ENCODE measurements around the gene SEPTIN12.
"Not testable (repeated sequence)": the region's sequence is repeated elsewhere in the genome, so short reads cannot be mapped to it uniquely, and the experiment has no call there.

Gene SEPTIN12

DNA sequence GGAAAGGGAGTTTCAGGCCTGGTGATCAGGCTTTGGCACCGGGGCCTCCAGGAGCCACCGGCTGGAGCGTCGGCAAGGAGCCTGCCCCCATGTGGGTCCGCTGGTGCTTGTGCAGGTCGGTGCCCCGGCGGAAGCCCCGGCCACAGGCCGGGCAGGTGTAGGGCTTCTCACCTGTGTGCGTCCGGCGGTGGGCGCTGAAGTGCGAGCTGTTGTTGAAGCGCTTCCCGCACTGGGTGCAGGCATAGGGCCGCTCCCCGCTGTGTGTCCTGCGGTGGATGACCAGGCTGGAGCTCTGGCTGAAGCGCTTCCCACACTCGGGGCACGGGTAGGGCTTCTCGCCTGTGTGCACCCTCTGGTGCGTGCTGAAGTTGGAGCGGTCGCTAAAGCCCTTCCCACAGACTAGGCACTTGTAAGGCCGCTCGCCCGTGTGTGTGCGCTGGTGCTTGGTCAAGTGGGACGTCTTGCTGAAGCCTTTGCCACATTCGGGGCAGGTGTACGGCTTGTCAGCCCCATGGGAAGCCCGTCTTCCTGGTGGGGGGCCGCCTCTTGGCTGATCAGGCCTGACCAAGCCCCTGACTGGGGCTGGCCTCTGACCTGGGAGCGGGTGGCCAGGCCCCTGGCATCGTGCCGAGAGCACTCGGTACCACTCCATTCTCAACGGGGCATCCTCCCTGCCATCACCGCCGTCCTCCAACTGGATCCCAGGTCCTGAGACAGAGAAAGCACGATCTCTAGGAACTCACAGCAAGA, 35.6 kb downstream of the SEPTIN12 start:
- DNase-seq (ENCODE audit: low read depth in 2 of 2): no peak

DNA sequence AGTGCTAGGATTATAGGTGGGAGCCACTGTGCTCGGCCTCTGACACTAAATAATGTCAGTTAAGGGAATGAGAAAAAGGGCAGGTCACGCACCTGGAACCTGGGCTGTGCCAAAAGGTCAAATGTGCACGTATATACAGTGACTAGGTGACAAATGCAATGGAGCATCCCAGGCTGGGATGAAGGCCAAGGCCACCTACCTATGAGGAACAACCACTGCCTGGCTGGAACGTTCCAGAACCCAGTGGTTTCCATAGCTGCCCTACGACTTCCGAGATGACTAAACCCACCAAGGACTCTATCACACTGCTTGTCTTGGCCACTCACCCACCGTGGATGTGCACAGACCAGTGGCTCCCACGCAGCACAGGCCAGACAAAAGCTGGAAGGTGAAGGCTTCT, 37.2 kb downstream of the SEPTIN12 start:
- no peak for DNase-seq (ENCODE audit: low read depth in 2 of 2)

DNA sequence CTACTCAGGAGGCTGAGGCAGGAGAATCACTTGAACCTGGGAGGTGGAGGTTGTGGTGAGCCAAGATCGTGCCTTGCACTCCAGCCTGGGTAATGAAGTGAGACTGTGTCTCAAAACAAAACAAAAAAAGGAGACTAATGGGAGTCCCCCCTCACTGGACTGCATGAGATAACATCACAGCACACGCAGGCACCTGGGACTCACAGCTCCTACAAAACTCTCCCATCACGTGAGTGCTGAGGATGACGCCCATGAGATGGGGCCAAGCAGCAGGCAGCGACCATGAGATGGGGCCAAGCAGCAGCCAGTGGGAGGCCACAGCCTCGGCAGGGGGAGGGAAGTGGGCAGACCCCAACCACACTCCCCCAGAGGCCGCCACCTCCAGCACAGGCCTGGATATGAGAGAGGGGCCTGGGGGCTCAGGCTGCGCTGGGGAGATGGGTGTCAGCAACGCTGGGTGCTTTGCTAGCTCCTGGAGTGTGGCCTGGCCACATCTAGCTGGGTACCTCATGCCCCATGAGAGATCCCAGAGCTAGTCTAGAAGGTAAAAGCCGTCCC, 38.4 kb downstream of the SEPTIN12 start:
- DNase-seq (ENCODE audit: low read depth in 2 of 2): no peak

DNA sequence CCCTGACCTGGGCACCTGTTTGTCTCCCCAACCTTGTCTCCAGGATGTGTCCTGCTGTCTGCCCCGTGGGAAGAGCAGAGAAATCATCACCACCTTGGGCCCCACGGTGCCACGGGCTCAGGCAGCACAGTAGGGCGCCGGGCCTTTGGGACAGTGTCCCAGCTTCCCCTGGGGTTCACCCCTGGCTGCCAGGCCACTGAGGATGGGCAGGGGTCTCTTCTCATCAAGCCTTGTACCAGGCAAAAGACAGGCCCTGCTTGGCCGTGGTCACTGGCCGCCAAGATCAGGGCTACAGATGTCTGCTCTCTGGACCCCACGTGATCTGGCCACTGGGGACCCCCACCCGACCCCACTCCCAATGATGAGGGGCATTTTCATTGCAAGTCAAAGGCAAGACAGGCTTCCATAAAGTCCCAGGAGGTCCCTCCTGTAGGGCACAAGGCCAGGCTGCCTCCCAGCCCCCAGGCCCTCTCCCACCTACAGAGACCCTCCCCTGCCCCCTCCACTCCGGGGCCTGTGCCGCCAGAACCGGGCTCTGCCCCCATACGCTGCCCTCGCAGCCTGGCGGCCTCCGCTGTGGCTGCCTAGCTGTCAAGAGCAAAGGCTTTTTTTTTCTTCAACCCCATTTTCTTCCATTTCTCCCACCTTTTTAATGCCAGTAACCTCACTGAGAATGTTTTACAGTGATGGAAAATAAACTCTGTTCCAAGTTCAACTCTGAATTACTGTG, 39.3 kb downstream of the SEPTIN12 start:
- DNase-seq (ENCODE audit: low read depth in 2 of 2): no peak

DNA sequence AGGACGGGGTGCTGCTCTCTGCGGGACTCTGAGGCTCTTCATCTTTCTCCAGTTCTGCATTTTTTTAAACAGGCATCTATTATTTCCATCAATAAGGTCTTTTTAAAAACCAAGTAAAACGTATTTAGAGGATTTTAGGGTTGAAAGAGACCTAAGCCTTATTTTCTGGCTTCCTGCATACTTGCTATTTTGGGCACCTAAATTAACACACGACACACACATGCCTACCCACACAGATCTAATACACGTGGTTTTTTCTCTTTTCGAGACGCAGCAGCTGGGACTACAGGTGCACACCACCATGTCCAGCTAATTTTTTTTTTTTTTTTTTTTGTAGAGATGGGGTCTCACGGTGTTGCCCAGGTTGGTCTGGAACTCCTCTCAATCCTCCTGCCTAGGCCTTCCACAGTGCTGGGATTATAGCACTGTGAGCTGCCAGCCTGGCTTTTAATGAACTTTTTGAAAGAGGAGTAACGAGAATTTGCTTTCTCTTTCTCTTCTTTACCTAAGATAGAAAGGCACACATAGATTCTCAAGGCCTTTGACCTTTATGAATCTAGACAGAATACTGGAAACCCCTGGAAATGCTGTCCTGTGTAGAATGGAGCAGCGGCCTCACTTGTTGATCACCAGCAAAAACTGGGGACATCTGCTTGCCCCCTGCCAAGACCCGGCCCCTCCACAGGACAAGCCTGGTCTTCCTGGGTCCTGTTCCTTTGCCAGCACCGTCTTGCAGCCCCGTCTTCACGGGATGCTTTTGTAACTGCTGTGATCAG, 40.1 kb downstream of the SEPTIN12 start:
- no peak for DNase-seq (ENCODE audit: low read depth in 2 of 2)

DNA sequence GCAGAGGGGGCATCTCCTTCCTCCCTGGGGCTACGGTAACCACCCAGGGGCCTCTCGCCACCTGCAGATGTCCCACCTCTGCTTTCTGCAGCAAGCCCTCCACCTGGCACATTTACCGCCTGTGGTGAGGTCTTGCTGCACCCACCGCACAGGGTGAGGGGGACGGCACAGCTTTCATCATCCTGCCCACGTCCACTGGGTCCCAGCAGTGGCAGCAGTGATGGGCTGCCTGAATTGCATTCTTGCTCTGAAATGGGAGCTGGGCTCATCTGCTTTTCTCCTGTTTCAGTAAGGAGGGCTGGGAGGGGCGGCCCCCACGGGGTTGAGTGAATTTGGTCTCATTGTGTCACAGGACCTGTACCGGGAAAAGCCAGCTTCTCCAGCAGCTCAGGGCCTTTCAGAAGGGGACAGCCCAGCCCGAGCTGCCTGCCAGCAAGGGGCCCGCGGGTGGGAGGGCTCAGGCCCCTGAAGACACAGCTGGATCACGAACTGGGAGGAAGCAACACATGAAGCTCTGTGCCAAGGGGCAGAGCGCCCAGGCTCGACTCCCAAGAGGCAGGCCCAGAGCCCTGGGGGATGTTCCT, 41.1 kb downstream of the SEPTIN12 start:
- no peak for DNase-seq (ENCODE audit: low read depth in 2 of 2)

DNA sequence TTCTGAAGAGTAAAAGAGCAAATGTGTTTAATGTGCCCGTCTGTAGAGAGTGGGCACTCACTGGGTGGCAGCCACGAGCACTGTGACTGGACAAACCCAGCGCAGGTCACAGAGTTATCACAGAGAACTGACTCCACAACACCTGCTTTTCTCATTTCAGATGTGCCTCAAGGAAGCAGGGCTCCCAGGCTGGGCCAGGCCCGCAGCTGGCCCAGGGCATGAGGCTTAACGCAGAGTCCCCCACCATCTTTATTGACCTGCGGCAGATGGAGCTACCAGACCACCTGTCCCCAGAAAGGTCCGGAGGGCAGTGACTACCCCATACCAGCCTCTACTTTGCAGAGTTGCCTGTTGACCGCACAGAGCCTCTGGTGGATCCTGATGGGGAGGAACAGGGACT, 41.9 kb downstream of the SEPTIN12 start:
- DNase-seq (ENCODE audit: low read depth in 2 of 2): no peak

DNA sequence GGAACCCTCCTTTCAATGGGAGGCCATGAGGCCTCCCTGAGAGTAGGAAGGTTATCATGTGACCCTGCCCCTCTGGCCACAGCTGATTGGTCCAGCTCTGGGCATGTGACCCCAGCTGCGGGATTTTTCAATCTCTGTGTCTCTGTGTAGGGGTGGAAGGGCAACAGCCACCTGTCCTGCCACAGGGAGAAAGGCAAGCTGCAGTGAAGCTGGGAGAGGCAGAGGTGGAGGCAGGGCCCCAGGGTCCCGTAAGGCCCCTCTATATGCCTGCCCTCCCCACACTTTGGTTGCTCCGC, 42.9 kb downstream of the SEPTIN12 start:
- DNase-seq (ENCODE audit: low read depth in 2 of 2): no peak

DNA sequence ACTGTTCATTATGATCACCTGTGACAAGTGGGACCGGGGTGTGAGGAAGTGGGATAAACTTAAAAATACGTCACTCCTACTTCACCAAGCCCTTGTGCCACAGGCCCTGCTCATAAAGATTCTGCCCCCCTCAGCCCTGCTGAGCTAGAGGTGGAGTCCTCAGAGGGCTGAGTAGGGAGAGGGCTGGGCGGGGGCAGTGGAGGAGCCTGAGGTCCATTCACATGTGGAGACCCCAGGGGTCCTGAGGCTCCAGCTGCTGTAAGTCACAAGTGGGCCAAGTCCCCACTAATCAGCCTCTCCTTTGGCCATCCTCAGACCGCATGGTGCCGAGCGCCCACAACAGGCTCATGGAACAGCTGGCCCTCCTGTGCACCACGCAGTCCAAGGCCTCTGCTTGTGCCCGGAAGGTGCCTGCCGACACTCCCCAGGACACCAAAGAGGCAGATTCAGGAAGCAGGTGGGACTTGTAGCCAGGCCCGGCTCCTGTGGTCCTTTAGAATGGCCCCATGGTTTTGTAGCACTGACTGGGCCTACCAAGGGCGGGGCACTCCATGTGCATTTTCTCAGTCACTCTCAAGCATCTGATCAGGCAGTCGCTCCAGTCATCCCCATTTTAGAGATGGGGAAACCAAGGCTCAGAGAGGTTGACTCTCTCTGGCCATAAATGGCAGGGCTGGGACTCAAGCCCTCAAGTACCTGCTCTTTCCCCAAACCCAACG, 43.4 kb downstream of the SEPTIN12 start:
- DNase-seq (ENCODE audit: low read depth in 2 of 2): no peak

DNA sequence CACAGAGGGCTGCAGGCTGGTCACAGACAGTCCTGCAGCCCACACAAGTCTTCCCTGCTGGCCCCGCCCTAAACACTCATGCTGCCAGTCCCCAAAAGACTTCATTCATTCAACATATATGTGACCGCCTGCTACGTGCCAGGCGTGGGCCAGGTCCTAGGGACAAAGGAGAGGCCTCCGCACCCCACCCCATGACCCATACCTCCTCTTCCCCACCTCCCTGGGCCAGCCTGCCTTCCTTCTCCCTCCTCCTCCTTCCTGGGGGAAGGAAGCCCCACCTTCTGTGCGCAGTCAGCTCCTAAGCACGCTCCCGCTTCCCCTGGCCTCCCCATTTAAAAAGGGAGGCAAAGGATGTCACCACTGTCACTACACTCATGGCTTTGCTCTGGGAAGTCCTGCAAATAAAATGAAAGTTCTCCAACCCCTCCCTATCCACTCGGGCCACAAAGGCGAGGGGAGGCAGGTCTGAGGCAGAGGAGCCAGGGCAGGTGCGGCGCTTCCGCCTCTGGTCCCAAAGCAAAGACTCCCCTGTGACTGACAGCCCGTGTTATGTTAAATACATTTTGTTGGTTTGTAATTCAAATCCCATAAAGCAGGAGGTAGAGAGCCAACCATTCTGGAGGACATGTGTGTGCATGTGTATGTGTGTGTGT, 44.8 kb downstream of the SEPTIN12 start:
- DNase-seq (ENCODE audit: low read depth in 2 of 2): no peak

DNA sequence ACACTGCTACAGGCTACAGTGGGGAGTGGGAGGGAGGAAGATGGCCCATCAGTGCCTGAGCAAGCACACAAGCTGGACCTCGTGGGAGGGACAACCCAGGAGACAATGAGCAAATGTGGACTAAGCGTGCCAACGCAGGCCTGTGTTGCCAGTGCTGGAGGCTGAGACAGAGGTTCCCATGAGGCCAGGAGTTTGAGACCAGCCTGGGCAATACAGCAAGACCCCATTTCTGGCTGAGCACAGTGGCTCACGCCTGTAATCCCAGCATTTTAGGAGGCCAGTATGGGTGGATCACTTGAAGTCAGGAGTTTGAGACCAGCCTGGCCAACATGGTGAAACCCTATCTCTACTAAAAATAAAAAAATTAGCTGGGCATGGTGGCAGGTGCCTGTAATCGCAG, 49.8 kb downstream of the SEPTIN12 start:
- DNase-seq (ENCODE audit: low read depth in 2 of 2): not testable (repeated sequence)

DNA sequence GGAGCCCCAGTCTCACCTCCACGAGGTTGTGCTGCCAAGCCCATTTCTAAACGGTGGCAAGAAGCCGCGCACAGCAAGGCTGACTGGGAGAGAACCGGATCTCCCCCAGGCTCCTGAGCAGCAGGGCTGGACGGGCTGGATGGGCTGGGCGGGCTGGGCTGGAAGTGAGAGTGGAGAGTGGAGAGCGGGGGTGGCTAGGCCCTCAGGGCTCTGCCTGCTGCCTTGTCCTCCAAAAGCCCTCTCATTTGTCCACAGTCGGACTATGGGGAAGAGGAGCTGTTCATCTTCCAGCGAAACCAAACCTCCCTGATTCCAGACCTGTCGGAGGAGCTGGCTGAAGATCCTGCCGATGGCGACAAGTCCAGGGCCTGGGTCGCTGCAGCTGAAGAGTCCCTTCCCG, 50.6 kb downstream of the SEPTIN12 start:
- no peak for DNase-seq (ENCODE audit: low read depth in 2 of 2)

DNA sequence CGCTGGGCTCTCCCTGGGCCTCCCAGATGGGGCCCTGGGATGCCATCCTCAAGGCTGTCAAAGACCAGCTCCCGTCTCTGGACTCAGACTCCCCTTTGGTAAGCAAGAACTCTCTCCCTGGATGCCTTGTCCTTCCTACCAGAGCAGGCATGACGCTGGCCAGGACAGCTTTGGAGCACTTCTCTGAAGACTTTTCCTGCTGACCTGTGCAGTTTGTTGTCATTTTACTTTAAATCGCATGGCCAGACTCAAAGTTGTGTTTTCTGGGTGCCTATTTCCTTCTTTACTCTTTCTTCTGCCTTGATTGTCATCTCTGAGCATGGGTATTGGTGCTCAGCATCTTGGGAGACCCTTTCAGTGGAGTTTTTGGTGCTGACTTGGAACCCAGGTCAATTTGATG, 51.6 kb downstream of the SEPTIN12 start:
- DNase-seq (ENCODE audit: low read depth in 2 of 2): no peak

DNA sequence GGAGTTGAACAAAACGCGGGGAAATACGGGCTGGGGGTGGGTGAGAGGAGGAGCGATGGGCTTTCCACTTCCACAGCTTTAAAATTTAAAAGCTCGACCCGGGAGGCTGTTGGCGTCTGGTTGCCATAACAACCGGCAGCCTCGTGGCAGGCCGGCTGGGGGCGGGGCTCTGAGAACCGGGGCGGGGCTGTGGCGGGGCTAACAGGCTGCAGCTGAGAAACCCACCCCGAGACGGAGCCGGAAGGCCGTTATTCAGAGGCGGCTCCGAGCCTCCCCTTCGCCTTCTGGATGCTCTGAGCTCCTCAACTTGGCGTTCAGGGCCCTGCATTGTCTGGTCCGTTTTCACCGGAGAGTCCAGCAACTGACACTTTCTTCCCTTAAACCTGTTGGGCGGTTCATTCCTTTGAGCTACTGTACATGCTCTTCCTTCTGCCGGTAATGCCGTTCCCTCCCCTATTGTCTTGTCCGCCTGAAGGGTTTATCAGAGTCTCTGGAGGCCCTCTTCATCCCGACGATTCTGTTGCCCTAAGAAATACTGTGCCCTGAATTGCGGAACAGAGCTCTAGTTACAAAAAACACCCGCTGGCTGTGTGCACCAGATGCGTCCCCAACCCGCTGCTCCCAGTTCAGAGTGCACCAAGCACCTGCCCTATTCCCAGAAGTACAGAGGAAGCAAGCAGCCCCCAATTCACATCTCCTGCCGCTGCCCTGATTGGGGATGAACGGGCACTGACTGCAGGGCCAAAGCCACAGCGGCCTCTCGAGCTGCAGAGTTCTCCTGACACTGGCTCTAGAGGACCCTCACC, 53.2 kb downstream of the SEPTIN12 start:
- DNase-seq (ENCODE audit: low read depth in 2 of 2): peak; percentile 60 to 63

DNA sequence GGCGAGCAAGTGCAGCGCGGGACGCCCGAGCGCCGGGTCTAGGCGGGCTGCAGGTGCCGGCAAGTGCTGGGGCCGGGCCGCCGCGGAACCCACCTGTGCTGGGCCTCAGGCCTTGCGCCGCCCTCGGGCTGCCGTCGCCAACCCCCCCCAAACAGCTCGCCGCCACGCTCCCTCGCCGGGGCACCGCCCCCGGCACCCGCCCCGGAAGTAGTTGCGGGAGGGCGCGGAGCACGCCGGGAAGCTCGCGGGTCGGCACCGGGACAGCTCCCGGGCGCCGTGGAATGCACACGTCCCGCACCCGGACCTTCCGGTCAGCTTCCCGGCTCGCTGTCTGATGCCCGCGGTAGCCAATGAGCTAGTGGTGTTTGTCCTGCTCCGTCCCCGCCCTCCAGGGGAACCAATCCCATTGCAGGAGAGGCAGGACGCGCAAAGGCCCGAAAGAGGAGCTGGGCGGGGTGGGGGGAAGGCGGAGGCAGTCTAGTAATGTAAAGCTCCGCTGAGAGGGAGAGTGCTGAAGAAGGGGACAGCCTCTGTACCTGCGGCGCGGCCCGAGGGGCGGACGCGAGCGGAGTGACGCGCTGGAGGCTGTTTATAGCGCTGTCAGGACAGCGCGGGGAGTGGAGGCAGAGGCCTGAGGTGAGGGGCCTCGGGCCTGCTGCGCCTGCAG, 53.9 kb downstream of the SEPTIN12 start, which contains the start of the genes ANKS3 and DNAAF8:
TSS of gene ANKS3 (minus strand) at position 209 of the 667 bp plus-strand sequence. CDS start 4,122 bp downstream, outside the sequence.
TSS of gene DNAAF8 (plus strand) at position 475 of the 667 bp plus-strand sequence. CDS start 1,978 bp downstream, outside the sequence.
- DNase-seq (ENCODE audit: low read depth in 2 of 2): peak; percentile 93 to 94

DNA sequence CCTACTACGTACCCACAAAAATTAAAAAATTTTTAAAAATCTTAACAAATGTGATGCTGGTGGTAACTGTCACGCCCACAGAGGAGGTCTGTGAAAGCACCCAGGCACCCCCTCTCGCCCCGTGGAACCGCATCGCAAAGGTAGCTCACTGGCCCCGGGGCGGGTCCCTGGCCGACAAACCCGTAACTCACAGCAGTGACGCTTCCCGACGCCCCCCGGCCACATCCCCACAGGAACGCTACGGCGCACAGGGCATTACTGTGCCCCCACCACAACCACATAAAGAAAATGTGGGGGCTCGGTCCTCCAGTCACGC, 54.4 kb downstream of the SEPTIN12 start:
- no peak for DNase-seq (ENCODE audit: low read depth in 2 of 2)

DNA sequence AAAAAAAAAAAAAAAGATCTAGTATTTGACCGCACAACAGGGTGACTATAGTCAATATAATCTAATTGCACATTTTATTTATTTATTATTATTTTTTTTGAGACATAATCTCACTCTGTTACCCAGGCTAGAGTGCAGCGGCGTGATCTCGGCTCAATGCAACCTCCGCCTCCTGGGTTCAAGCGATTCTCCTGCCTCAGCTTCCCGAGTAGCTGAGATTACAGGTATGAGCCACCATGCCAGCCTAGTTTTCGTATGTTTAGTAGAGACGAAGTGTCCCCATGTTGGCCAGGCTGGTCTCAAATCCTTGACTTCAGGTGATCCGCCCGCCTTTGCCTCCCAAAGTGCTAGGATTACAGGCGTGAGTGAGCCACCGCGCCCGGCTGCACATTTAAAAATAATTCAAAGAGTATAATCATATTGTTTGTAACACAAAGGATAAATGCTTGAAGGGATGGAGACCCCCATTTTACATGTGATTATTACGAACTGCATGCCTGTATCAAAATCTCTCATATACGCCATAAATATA, 54.9 kb downstream of the SEPTIN12 start:
- no peak for DNase-seq (ENCODE audit: low read depth in 2 of 2)

DNA sequence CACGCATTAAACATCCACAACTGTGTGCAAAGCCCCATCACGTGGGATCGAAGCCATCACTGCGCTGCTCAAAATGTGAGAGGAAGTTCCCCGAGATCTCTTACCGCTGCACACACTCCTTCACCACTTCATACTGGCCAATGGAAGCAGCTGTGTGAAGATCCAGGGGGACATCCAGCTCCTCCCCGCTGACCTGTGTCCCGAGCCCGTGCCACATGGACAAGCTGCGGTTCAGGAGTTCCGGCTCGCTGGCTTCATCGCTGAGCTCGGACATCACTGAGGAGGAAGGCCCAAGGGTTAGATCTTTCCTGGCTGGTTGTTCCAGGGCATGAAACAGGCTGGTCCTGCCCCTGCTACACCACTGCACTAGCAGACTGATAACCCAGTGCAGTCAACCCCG, 58.3 kb downstream of the SEPTIN12 start:
- DNase-seq (ENCODE audit: low read depth in 2 of 2): no peak

DNA sequence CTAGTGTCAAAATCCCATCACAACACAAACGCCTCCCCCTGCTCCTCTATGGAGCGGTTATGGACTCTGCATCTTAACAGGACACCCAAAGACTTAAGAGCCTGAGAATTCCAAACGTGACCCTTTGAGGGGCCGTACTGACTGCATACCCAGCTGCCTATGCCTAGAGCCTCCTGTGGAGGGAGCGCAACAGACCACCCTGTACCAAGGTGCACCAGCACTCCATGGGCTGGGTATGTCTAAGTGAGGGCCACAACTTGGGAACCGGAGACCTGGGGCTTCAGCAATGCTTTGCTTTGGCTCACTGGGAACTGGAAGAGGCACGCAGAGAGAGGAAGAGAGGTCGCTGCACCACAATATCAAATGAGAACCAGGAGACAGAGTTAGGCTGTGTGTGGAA, 59.5 kb downstream of the SEPTIN12 start:
- no peak for DNase-seq (ENCODE audit: low read depth in 2 of 2)

All from fibroblast of skin of left quadriceps (primary cell).